Measurements from ENCODE around the gene SAMM50.

SAMM50 gene

GRCh38 chr22:43976861-43977795, 21.9 kb downstream of the SAMM50 start:
- no peak for DNase-seq (ENCODE audit: low spot score)

DNA sequence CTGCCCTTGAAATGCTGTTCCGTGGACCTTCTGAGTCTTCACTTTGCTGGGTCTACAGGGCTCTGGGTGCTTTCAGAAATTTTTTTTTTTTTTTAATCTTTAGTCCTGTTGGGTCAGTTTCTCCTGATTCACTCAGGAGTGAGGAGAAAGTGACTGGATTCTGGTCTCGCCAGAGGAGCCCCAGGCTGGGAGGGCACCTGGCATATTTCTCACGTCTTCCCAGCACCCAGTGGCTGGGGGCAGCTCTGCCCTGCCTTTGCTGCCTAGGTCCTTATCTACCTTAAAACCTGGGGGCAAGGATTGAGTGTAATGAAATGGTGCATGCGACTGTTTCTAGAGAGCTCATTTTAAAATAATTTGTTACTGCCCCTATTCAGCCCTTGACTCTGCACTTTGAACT, 23.3 kb downstream of the SAMM50 start:
- no peak for DNase-seq (ENCODE audit: low spot score)

GRCh38 chr22:43980579-43980978, 25.3 kb downstream of the SAMM50 start:
- no peak for DNase-seq (ENCODE audit: low spot score)

GRCh38 chr22:43980996-43981395, 25.8 kb downstream of the SAMM50 start:
- no peak for DNase-seq (ENCODE audit: low spot score)

DNA sequence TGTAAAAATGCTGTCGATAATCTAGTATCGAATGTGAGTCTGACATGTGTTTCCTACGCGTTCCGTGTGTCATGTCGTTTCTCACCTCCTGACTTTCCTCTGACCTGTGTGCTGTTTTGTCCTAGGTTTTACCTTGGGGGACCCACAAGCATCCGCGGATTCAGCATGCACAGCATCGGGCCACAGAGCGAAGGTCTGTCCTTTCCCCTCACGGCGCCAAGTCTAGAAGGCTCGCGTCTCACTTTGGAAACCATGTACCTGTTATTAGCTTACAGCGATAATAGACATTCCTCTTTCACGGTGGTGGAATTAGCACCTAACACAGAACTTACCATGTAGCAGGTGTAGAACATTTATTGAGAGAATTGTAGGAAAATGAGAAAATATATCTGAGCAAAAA, 28.6 kb downstream of the SAMM50 start:
- DNase-seq (ENCODE audit: low spot score), result no peak

- no peak for DNase-seq (ENCODE audit: low spot score)
Measured at GRCh38 chr22:43985532-43985931, 30.3 kb downstream of the SAMM50 start.

DNA sequence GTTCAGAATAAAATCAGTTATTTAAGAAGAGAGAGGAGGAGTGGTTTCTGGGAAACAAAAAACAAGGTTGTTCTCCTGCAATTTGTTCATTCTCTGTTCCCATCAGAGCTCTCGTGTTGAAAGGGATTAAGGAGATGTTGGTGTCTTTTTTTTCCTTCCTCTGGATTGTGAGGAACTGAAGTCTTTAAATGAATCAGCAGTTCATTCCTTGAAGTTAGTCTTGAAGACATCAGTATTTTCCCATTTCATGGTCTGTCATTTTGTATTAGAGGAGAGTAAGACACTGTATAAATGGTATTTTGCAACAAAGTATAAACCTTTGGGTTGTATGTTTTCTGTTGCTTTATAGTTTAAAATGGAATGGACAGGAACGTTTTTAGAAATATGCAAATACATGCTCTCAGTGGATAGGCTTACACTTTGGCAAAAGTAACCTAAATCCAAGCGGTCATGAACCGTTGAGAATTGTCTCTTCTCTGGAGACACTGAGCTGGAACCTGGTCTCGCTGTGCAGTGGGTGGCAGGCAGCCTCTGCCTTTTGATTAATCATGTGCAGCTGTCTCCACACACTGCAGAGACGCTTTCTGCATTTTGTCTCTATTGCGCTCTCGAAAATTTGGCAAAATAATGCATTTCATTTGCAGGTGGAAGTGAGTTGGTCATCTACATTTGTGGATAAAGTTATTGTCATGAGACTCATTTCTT, 33.0 kb downstream of the SAMM50 start:
- DNase-seq (ENCODE audit: low spot score), result no peak

- no peak for DNase-seq (ENCODE audit: low spot score)
Measured at GRCh38 chr22:43988960-43989359, 33.7 kb downstream of the SAMM50 start.

GRCh38 chr22:43990044-43990443, 34.8 kb downstream of the SAMM50 start:
- no peak for DNase-seq (ENCODE audit: low spot score)

DNA sequence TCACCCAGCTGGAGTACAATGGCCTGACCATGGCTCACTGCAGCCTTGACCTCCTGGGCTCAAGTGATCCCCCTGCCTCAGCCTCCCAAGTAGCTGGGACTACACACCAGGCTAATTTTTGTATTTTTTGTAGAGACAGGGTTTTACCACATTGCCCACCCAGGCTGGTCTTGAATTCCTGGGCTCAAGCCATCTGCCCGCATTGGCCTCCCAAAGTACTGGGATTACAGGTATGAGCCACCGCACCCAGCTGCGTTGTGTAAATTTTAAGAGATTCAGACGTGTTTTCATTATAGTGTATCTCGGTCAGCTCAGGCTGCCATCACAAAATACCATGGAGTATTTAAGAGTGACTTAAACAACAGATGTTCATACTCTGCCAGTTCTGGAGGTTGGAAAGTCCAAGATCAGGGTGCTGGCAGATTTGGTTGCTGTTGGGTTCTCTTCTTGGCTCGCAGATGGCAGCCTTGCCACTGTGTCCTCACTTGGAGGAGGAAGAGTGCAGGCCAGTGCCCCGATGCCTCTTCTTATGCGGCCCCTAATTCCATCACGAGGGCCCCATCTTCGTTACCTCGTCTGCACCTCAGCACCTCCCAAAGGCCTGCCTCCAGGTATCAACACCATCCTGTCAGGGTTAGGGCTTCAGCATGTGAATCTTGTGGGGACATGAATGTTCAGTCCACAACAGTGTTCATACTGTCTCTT, 36.2 kb downstream of the SAMM50 start:
- no peak for DNase-seq (ENCODE audit: low spot score)

GRCh38 chr22:43992331-43992821, 37.1 kb downstream of the SAMM50 start:
- DNase-seq (ENCODE audit: low spot score), result no peak

GRCh38 chr22:43993072-43993760, 38.0 kb downstream of the SAMM50 start:
- peak; percentile 56 for DNase-seq (ENCODE audit: low spot score)

GRCh38 chr22:43994006-43994405, 38.8 kb downstream of the SAMM50 start:
- DNase-seq (ENCODE audit: low spot score), result no peak

- DNase-seq (ENCODE audit: low spot score), result no peak
Measured at GRCh38 chr22:43994416-43994815, 39.2 kb downstream of the SAMM50 start.

DNA sequence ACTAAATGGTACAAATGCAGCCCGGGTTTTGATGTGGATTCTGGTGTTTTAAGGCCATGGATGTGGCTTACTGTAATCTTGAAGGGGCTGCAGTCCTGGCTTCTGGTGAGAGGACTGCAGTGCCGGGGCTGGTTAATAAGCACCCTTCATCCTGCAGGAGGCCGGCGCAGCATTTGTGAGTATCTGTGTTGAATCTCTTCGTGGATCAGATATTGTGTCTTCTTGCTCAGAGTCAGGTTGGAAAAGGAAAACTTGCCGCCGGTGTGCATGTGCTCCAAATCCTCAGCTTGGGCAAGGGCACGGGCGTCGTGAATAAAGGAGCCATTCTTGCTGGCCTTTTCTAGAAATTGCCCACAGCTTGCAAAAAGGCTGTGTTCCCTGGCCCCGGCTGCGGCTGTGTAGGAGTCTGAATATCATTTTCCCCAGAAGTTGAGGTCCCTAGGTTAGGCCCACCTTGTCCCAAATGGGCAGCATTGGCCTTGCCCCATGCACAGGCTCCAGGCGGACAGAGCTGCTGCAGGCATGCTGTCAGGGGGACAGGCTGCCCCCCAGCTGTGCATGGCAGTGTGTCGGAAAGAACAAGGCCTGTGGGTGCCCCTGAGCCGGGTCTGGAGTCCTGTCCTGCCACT, 39.9 kb downstream of the SAMM50 start:
- no peak for DNase-seq (ENCODE audit: low spot score)

GRCh38 chr22:43995798-43996169, 40.5 kb downstream of the SAMM50 start:
- no peak for DNase-seq (ENCODE audit: low spot score)

DNA sequence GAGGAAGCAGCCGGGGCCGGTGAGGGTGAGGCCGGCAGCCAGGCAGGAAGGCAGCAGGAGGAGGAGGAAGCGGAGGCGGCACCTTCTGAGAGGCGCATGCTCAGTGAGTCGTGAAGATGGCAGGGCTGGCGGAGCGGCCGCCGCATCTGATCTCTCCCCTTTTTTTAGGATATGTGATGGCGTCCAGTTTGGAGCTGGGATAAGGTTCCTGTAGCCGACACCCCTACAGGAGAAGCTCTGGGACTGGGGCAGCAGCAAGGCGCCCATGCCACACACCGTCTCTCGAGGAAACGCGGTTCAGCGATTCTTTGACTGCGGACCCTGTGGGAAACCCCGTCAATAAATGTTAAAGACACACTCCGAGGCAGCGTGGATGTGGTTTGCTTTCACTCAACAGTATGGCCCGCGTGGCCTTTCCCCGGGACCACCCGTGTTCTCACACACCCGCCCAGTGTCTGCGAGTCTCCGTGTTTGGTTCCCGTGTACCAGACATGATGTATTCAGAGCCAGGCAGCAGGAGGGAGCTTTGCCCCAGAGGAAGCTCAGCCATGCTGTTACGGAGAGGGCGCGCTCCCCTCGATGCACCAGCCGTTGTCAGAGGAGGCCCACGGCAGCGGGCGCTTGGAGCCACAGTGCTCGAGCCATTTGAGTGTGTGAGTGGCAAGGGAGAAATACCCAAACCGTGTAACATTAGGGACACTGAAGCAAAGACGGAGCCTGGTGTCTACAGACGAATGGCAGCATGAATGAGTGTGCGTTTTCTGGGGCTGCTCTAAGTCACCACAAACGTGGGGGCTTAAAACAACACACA, 41.1 kb downstream of the SAMM50 start:
- DNase-seq (ENCODE audit: low spot score), result no peak

- no peak for DNase-seq (ENCODE audit: low spot score)
Measured at GRCh38 chr22:43996981-43997265, 41.7 kb downstream of the SAMM50 start.

- DNase-seq (ENCODE audit: low spot score), result no peak
Measured at GRCh38 chr22:43998679-43999264, 43.5 kb downstream of the SAMM50 start.

DNA sequence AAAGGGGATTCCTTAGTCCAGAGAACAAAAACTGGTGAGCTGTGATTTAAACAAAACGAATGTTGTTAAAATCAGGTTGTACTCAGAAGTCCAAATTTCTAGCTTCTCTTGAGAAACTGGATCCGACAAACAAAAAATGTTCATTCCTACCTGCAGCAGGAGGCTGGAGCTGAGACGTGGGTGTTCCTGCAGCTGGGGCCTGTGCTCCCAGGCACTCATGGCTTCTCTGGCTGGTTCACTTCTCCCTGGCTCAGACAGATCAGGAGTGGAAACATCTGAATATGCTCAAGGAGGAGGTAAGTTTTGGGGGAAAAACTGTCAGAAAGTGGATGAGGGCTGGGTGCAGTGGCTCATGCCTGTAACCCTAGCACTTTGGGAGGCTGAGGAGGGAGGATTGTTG, 44.1 kb downstream of the SAMM50 start:
- DNase-seq (ENCODE audit: low spot score), result no peak
